Body of pancreas (tissue), 4 donors: Measurements from ENCODE around the gene FRAT2. TPM values are rescaled to one million over a fixed set of nuclear protein-coding genes. Genes with fewer than 3 reads are reported as not detected.
"Not testable (repeated sequence)": the region's sequence is repeated elsewhere in the genome, so short reads cannot be mapped to it uniquely, and the experiment has no call there.

Experiments
- ATAC-seq: fragments of 150-250 bp; one replicate; pipeline ENCODE4 v1.9.1; 2016
- DNase-seq, 4 donors: peaks; one replicate each; pipeline ENCODE4 v3.0.0-alpha.2; 2019
- H3K27ac ChIP-seq, 4 donors: fragments of 200-600 bp; sonication (generic); 1 replicate in 3 of 4; 2 replicates in 1 of 4; pipeline versions ENCODE4 v1.5.1 to v1.6.1; 2016 to 2019; ENCODE audit warnings: mild to moderate bottlenecking in 1 of 4, mixed read lengths in 1 of 4, moderate library complexity in 1 of 4
- H3K27me3 ChIP-seq, 2 donors: fragments of 200-600 bp; sonication (generic); one replicate each; pipeline ENCODE4 v1.6.0; 2016; ENCODE audit warnings: mild to moderate bottlenecking in 1 of 2
- H3K36me3 ChIP-seq, 2 donors: fragments of 200-600 bp; sonication (generic); replicated peaks in 1 of 2; 2 replicates each; pipeline ENCODE4 v1.5.1; 2016; ENCODE audit warnings: low read depth in 2 of 2; ENCODE audit not compliant: insufficient read depth in 1 of 2
- H3K4me1 ChIP-seq: fragments of 200-600 bp; sonication (generic); one replicate; pipeline ENCODE4 v1.6.0; 2016
- H3K4me3 ChIP-seq, 2 donors: fragments of 200-600 bp; sonication (generic); 1 replicate in 1 of 2; 2 replicates in 1 of 2; pipeline ENCODE4 v1.5.1; 2016 to 2019
- H3K9me3 ChIP-seq, 3 donors: fragments of 200-600 bp; sonication (generic); 1 replicate in 2 of 3; 2 replicates in 1 of 3; pipeline ENCODE4 v1.5.1; 2016
- POLR2A ChIP-seq, 3 donors: fragments of 450-650 bp; IDR thresholded peaks; one replicate each; pipeline ENCODE4 v1.6.1; 2016; ENCODE audit warnings: antibody characterized with exemption in 3 of 3, mild to moderate bottlenecking in 2 of 3
- WGBS, 2 donors: methylation state at CpG; one replicate each; pipeline ENCODE4 v1.1.5; 2017; 5-methylcytosine and 5-hydroxymethylcytosine counted together
- intact Hi-C: fragments of 100-400 bp; cut with DNase I; formaldehyde crosslinking; loops from one replicate; pipeline ENCODE4 v1.15.1; 2023
- small RNA-seq: library from RNA; depleted of rRNA; stranded (forward); fragments of <200 nt; gene quantifications from one replicate; pipeline ENCODE3, GENCODE V24; 2016
- total RNA-seq, 2 donors: library from RNA; depleted of rRNA; stranded (reverse); fragments of >200 nt; gene quantifications; one replicate each; pipeline ENCODE4 v1.1.0, GENCODE V29; 2016
- TF ChIP-seq, protein P1 (sequence below), 7 experiments: fragments of 450-650 bp in 4 of 7; fragments of 200-600 bp in 3 of 7; sonication (generic) in 3 of 7; IDR thresholded peaks; one replicate each; pipeline ENCODE4 v1.5.1; 2016 to 2019; ENCODE audit warnings: antibody characterized with exemption in 7 of 7

The FRAT2 gene
- total RNA-seq, 2 donors from 2014 or later = 19.5 to 20.8 TPM

DNA sequence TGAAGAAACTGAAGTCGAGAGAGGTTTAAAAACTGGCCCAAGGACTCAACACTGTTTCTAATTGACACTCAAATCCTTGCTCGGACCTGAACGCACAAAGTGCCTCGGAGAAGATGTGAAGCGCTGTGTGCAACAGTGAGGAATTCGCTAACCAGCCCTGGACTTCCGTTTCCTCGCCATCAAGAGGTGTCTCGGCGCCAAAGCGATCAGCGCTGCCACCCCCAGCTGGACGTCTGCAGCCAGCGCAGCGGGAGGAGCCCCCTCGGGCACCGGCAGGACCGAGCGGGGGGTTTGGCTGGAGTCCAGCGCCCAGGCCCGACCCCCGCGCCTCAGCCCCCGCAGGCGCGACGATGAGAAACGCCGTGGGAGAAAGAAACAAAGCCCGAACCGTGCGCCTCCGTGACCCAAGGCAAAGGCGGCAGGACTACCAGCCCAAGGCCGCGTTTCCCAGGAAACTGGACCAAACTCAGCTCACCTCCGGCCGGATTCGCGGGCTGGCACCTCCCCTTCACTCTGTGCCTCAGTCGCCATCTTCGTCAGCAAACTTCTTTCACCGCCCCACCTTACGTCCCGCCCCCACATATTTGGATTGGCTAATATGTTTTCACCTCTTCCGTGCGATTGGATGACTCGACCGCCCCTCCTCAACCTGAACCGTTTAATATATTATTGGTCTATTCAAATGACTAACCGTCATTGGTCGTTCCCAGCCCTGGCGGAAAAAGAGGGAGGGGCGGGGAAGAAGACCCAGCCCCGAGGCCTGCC lies 42.2 kb downstream of the FRAT2 start, which contains the start of gene ARHGAP19:
ARHGAP19 (minus strand) TSS at position 541 of the 765 bp plus-strand sequence; CDS start at position 531, 10 bp downstream.
- peak; percentile 64 to 93 (median 87) for TF ChIP-seq POLR2A (IDR thresholded peaks at IDR 0.05)
- TF ChIP-seq, protein P1, sequence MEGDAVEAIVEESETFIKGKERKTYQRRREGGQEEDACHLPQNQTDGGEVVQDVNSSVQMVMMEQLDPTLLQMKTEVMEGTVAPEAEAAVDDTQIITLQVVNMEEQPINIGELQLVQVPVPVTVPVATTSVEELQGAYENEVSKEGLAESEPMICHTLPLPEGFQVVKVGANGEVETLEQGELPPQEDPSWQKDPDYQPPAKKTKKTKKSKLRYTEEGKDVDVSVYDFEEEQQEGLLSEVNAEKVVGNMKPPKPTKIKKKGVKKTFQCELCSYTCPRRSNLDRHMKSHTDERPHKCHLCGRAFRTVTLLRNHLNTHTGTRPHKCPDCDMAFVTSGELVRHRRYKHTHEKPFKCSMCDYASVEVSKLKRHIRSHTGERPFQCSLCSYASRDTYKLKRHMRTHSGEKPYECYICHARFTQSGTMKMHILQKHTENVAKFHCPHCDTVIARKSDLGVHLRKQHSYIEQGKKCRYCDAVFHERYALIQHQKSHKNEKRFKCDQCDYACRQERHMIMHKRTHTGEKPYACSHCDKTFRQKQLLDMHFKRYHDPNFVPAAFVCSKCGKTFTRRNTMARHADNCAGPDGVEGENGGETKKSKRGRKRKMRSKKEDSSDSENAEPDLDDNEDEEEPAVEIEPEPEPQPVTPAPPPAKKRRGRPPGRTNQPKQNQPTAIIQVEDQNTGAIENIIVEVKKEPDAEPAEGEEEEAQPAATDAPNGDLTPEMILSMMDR (IDR thresholded peaks at IDR 0.05) = peak in 2 of 7 experiments; percentile 13 to 29
- intact Hi-C loops = no loop called here
- no peaks in the 10 kb centered on the region for H3K27me3 ChIP-seq
- peak within 1 kb of the TSS; percentile 83 to 96 (median 91) for H3K27ac ChIP-seq
- WGBS, 2 donors = 0 to 1% methylated on average over 24 to 55 of the region's 55 CpGs
- peak; percentile 98 for ATAC-seq
- peaks cover 8% of the 10 kb centered on the region for H3K4me1 ChIP-seq
- DNase-seq = peak; percentile 96 to 99 (median 96)
- no peaks in the 10 kb centered on the region for H3K9me3 ChIP-seq
- H3K4me3 ChIP-seq = peak within 1 kb of the TSS; percentile 51 to 71
- H3K36me3 ChIP-seq = no peaks in the 10 kb centered on the region

- 45 to 48% methylated on average over 25 of the region's 25 CpGs for WGBS, 2 donors
- no peak for TF ChIP-seq POLR2A (IDR thresholded peaks at IDR 0.05)
- TF ChIP-seq, protein P1 (IDR thresholded peaks at IDR 0.05) = no peak
- no peaks in the 10 kb centered on the region for H3K27me3 ChIP-seq
- H3K4me1 ChIP-seq = peaks cover 6% of the 10 kb centered on the region
- no peak for ATAC-seq
- H3K27ac ChIP-seq = peak overlapping the region; percentile 83 to 96 (median 91)
- no peaks in the 10 kb centered on the region for H3K9me3 ChIP-seq
- no peaks in the 10 kb centered on the region for H3K36me3 ChIP-seq
- intact Hi-C loops = no loop called here
- DNase-seq = no peak
- H3K4me3 ChIP-seq = peak overlapping the region; percentile 51 to 71
Observed at GRCh38 chr10:97291357-97292096, 43.0 kb downstream of the FRAT2 start.

DNA sequence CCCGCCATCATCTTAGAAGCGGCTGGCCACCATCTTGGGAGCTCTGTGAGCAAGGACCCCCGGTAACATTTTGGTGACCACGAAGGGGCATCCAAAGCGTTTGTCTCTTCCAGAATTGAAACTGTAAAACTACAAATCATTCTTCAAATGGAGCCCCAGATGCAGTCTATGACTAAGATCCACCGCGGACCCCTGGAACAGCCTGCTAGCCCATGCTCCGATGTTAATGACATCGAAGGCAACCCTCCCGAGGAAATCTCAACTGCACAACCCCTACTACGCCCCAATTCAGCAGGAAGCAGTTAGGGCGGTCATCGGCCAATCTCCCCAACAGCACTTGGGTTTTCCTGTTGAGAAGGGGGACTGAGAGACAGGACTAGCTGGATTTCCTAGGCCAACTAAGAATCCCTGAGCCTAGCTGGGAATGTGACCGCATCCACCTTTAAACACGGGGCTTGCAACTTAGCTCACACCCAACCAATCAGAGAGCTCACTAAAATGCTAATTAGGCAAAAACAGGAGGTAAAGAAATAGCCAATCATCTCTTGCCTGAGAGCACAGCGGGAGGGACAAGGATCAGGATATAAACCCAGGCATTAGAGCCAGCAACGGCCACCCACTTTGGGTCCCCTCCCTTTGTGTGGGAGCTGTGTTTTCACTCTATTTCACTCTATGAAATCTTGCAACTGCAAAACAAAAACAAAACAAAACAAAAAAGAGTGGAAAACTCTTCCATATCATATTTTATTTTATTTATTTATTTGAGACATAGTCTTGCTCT lies 43.8 kb downstream of the FRAT2 start:
- ATAC-seq, intact Hi-C loops: not testable (repeated sequence)
- WGBS, 2 donors = 87 to 91% methylated on average over 16 to 17 of the region's 17 CpGs

GRCh38 chr10:97290076-97290475 lies 44.5 kb downstream of the FRAT2 start:
- intact Hi-C loops, H3K27me3 ChIP-seq, H3K27ac ChIP-seq, H3K9me3 ChIP-seq, H3K4me1 ChIP-seq, H3K36me3 ChIP-seq, H3K4me3 ChIP-seq, DNase-seq, ATAC-seq: not testable (repeated sequence)
- 91 to 97% methylated on average over 8 to 13 of the region's 13 CpGs for WGBS, 2 donors

More for the DNA sequence above, 43.8 kb downstream of the FRAT2 start:
- not testable (repeated sequence) for H3K36me3 ChIP-seq, H3K27me3 ChIP-seq, DNase-seq, H3K4me1 ChIP-seq, H3K9me3 ChIP-seq, H3K4me3 ChIP-seq
- H3K27ac ChIP-seq = peak overlapping the region in 1 of 4 donors; percentile 95

Small RNAs within 50 kb of the gene (small RNA-seq; reads per million reads assigned to genes)
- not detected for gene RF00017

Other genes starting within 250 kb of the FRAT2 start
- gene SLIT1, start 148.8 kb downstream of the FRAT2 start, total RNA-seq = under 1 TPM; 0.78 to 0.99 TPM
- 1 to 10 TPM; 2.6 to 7.3 TPM for gene ARHGAP19, start 42.1 kb downstream of the FRAT2 start, total RNA-seq
- gene FRAT1, start 15.5 kb downstream of the FRAT2 start, total RNA-seq = 1 to 10 TPM; 3.0 to 6.5 TPM
- gene RRP12, start 66.6 kb upstream of the FRAT2 start, total RNA-seq = 10 to 100 TPM; 13.0 to 22.1 TPM
- 10 to 100 TPM; 52.7 to 66.7 TPM for gene PGAM1, start 91.5 kb upstream of the FRAT2 start, total RNA-seq
- 10 to 100 TPM; 20.8 to 33.2 TPM for gene EXOSC1, start 111.3 kb upstream of the FRAT2 start, total RNA-seq
- gene ZDHHC16, start 111.4 kb upstream of the FRAT2 start, total RNA-seq = 10 to 100 TPM; 17.5 to 18.2 TPM
- gene MMS19, start 163.7 kb upstream of the FRAT2 start, total RNA-seq = 10 to 100 TPM; 44.6 to 60.0 TPM
- gene UBTD1, start 164.2 kb upstream of the FRAT2 start, total RNA-seq = 10 to 100 TPM in 1 of 2 donors, 1 to 10 TPM in 1; 9.1 to 33.9 TPM
- not detected for gene ANKRD2, start 238.1 kb upstream of the FRAT2 start, total RNA-seq
- 10 to 100 TPM in 1 of 2 donors, 1 to 10 TPM in 1; 7.3 to 16.3 TPM for gene HOGA1, start 249.7 kb upstream of the FRAT2 start, total RNA-seq